Activated CD4-positive, alpha-beta T cell treated with anti-CD3 and anti-CD28 coated beads, Interleukin-2, amount 10 ng/mL, durations not matched to agents 7 days and 5 days (primary cell): Measurements from ENCODE around the gene ZNF592. TPM values are rescaled to one million over a fixed set of nuclear protein-coding genes. Genes with fewer than 3 reads are reported as not detected.

Experiments
- total RNA-seq, 2 experiments: library from RNA; stranded (reverse); gene quantifications; one replicate each; pipeline ENCODE4 v1.2.3, GENCODE V29; 2021

The ZNF592 gene
- total RNA-seq, 2 experiments from 2014 or later = 44.3 to 51.9 TPM

Other genes with a start within 250 kb of the ZNF592 start
- 1 to 10 TPM; 6.3 to 6.6 TPM for gene ZSCAN2, start 147.6 kb upstream of the ZNF592 start, total RNA-seq
- 10 to 100 TPM; 22.1 to 23.8 TPM for gene WDR73, start 94.3 kb upstream of the ZNF592 start, total RNA-seq
- gene NMB, start 90.4 kb upstream of the ZNF592 start, total RNA-seq = 1 to 10 TPM; 2.8 to 3.8 TPM
- gene SEC11A, start 32.5 kb upstream of the ZNF592 start, total RNA-seq = 100 to 1,000 TPM; 110 to 119 TPM
- gene ALPK3, start 68.8 kb downstream of the ZNF592 start, total RNA-seq = under 1 TPM; 0.15 to 0.27 TPM
- gene SLC28A1, start 136.1 kb downstream of the ZNF592 start, total RNA-seq = not detected
- 10 to 100 TPM; 17.0 to 18.2 TPM for gene PDE8A, start 233.3 kb downstream of the ZNF592 start, total RNA-seq